ENCODE measurements around the gene EML4.

EML4 gene

DNA sequence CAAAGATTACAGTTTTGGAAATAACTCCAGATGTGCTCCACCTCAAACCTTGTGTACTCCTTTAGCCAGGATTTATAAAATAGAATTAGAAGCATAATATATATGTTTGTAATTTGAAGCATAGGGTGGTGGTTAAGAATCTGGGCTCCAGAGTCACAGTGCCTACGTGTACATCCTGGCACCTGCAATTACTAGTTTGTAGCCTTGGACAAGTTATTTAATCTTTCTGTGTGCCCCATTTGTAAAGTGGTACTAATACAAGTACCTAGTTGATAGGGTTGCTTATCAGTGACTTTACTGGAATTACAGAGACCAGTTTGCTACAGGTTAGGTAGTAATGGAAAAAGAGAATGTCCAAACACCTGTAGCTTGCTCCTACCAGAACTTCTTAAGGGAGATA, 28.6 kb downstream of the EML4 start:
- DNase-seq, result no peak

- DNase-seq, result no peak
These were observed 29.3 kb downstream of the EML4 start for GRCh38 chr2:42198466-42198865.

DNA sequence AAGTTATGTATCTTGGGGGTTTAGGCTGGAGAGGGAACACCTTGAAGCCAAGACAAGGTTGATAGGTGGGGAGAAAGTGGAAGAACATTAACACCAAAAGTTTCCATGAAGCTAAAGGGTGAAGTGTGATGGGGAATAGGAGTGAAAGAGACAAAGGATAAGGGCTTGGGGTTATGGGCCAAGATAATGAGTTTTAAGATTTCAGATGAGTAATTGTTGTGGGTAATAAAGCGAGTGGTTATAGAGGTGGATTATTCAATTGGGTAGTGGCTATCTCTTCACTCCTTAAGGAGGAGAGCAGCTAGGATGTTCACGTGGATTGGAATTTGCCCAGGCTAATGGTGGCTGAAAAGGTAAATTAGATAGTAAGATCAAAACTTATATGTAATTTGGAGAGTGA, 29.8 kb downstream of the EML4 start:
- DNase-seq, result no peak

DNA sequence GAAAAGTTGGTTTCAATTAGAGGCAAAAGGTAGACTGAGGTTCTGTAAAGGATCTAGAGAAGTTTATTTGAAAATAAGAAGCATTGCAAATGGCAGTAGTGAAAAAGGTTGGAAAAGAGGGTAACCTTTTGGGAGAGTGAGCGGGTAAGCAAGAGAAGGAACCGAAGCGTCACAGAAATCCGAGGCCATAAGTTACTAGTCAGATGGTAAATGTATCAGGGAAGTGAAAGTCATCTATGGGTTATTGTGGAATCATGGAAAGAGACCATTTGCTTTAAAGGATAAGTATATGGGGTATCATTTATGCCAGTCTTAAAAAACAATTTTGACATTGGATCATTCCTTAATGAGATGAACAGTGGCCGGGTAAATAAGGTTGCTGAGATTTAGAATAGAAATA, 30.5 kb downstream of the EML4 start:
- no peak for DNase-seq

- no peak for DNase-seq
These were observed 32.0 kb downstream of the EML4 start for GRCh38 chr2:42200926-42201855.

GRCh38 chr2:42202634-42203008, 33.5 kb downstream of the EML4 start:
- DNase-seq, result no peak

DNA sequence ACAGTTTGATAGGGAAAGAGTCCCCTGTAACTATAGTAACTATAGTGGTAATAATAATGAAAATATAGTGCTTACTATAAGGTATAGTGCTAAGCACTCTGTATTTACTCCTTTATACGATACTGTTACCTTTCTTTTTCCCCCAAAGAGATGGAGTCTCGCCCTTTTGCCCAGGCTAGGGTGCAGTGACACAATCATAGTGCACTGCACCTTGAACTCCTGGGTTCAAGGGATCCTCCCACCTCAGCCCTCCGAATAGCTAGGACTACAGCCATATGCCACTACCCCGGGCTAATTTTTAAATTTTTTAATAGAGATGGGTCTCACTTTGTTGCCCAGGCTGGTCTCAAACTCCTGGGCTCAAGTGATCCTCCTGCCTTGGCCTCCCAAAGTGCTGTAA, 34.6 kb downstream of the EML4 start:
- DNase-seq, result no peak

- no peak for DNase-seq
These were observed 36.2 kb downstream of the EML4 start for GRCh38 chr2:42205337-42205736.

GRCh38 chr2:42207826-42208225, 38.7 kb downstream of the EML4 start:
- DNase-seq, result no peak

GRCh38 chr2:42210203-42210602, 41.0 kb downstream of the EML4 start:
- DNase-seq, result no peak

DNA sequence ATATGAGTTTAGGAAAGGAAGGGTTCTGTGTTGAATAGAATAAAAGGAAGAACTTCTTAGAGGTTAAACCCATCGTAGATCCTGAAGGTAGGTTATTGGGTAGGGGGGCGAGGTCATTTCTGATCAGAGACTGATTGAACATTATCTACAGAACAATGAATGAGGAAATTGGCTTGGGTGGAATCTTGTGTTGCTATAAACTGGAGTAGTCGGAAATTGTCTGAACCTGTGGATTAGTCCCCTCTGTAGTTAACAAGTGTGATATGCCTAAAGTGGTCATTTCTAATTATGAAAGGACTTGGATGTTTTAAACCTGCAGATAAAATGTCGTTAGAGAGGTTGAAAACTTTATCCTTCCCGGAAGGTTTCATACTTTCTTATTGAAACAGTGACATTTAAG, 42.1 kb downstream of the EML4 start:
- no peak for DNase-seq

- no peak for DNase-seq
These were observed 45.5 kb downstream of the EML4 start for GRCh38 chr2:42214669-42215068.

- no peak for DNase-seq
These were observed 47.5 kb downstream of the EML4 start for GRCh38 chr2:42216694-42217093.

DNA sequence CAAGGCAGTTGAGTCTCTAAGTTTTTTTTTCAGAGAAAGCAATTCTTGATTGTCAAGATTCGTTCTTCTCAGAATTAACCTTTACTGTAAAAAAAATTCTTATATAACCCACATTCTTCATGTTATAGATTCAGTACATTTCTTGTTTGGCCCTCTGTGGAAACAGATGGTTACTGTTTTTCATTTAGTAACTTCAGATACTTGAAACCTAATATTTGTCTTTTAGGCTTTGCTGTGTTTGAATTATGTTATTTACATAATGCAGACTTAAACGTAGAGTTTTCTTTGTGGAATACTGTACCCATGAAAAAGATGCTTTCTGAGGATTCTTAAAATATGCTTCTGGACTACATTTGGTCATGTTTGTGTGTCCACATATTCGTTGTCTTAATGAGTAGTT, 48.2 kb downstream of the EML4 start:
- DNase-seq, result no peak

GRCh38 chr2:42217914-42218313, 48.8 kb downstream of the EML4 start:
- DNase-seq, result no peak

DNA sequence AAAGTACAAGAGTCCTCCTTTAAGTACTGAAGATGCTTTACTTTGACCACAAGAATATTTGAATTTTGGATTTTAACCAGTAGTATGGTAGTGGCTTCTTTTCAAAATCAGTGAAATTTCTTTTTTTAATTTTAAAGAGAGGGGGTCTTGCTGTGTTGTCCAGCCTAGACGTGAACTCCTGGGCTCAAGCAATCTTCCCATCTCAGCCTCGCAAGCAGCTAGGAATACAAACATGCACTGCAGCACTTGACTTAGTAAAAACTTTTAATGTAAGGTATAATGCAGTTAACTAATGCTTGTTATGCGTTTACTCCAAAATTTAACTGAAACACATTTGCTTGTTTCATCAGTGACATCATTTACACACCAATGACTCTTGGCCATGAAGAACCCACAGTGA, 49.6 kb downstream of the EML4 start:
- DNase-seq, result no peak

DNA sequence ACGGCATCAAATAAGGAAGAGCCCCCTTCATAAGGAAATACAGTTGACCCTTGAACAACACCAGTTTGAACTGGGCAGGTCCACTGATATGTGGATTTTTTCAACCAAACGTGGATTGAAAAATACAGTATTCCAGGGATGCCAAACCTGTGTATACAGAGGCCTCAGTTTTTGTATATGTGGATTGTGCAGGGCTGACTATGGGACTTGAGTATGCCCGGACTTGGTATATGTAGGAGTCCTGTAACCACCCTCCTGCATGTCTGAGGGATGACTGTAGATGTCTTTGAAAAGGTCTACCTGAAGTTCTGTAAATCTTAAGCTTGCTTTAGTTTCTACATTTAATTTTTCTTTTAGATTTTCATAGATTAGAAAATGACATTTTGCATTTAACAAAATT, 50.0 kb downstream of the EML4 start:
- DNase-seq, result no peak

- DNase-seq, result no peak
These were observed 51.4 kb downstream of the EML4 start for GRCh38 chr2:42220566-42220965.

GRCh38 chr2:42223067-42223854, 54.1 kb downstream of the EML4 start:
- no peak for DNase-seq

DNA sequence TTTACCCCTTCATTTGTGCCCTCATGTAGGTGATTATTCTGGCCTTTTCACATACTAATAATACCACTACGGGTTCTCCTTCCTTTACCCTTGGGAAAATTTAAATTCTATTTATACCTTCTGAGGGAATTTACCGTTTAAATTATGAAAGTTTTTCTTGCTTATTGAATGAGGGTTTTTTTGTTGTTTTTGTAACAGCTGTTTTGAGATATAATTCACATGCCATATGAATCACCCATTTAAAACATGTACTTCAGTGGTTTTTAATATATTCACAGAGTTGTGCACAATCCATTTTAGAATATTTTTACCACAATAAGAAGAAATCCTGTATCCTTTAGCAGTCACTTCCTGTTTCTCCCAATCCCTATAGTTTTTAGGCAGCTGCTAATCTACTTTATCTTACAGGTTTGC, 54.7 kb downstream of the EML4 start:
- DNase-seq, result no peak

GRCh38 chr2:42224422-42225067, 55.4 kb downstream of the EML4 start:
- DNase-seq, result no peak

GRCh38 chr2:42225573-42225972, 56.4 kb downstream of the EML4 start:
- no peak for DNase-seq

GRCh38 chr2:42227491-42227890, 58.3 kb downstream of the EML4 start:
- no peak for DNase-seq

DNA sequence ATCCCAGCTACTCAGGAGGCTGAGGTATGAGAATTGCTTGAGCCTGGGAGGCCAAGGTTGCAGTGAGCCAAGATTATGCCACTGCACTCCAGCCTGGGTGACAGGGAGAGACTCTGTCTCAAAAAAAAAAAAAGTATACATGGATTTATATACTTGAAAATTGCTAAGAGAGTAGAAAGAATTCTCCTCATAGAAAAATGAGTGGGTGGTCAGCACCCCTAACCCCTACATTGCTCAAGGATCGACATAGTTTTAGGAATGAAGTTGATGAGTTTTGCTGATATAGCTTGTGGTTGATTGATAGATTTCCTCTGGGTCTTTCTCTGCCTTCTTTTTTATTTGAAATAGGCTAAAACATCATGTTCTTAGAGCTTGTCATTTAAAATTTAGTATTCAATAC, 58.9 kb downstream of the EML4 start:
- DNase-seq, result no peak
